Mesenchymal stem cell (in vitro differentiated cells and primary cell): Measurements from ENCODE around the gene FIBIN.
A peak's percentile ranks its signal among the peaks of the same experiment; 100 is the strongest.

Experiments used
- DNase-seq: peaks from one replicate; pipeline ENCODE4 v3.0.0-alpha.2; 2013
- H2AFZ ChIP-seq: one replicate; pipeline ENCODE4 v1.6.1; 2013; ENCODE audit warnings: low read depth, mild to moderate bottlenecking, control low read depth, inconsistent platforms, low read length, moderate library complexity
- H2AK5ac ChIP-seq: 2 replicates; pipeline ENCODE4 v1.6.1; 2013; ENCODE audit warnings: low read length, moderate library complexity, mild to moderate bottlenecking, inconsistent platforms; ENCODE audit not compliant: severe bottlenecking
- H2BK120ac ChIP-seq: one replicate; pipeline ENCODE4 v1.6.1; 2013; ENCODE audit warnings: low read depth, mild to moderate bottlenecking, inconsistent platforms, low read length, moderate library complexity
- H2BK12ac ChIP-seq, 2 experiments: one replicate each; pipeline ENCODE4 v1.6.1; 2013; ENCODE audit warnings: inconsistent platforms in 2 of 2, low read length in 2 of 2, mild to moderate bottlenecking in 2 of 2, moderate library complexity in 2 of 2, control low read depth in 1 of 2
- H2BK15ac ChIP-seq: one replicate; pipeline ENCODE4 v1.6.1; 2013; ENCODE audit warnings: mild to moderate bottlenecking, low read depth, inconsistent platforms; ENCODE audit not compliant: poor library complexity, severe bottlenecking
- H2BK5ac ChIP-seq: 2 replicates; pipeline ENCODE4 v1.6.1; 2013; ENCODE audit warnings: low read depth, mild to moderate bottlenecking, low read length, control low read depth, inconsistent platforms; ENCODE audit not compliant: poor library complexity, severe bottlenecking
- H3K14ac ChIP-seq, 2 experiments: one replicate each; pipeline ENCODE4 v1.6.1; 2013; ENCODE audit warnings: inconsistent platforms in 2 of 2, low read length in 2 of 2, control low read depth in 1 of 2, mild to moderate bottlenecking in 1 of 2, moderate library complexity in 1 of 2
- H3K18ac ChIP-seq, 2 experiments: one replicate each; pipeline ENCODE4 v1.6.1; 2013; ENCODE audit warnings: inconsistent platforms in 2 of 2, low read length in 2 of 2, control low read depth in 1 of 2, low read depth in 1 of 2, mild to moderate bottlenecking in 1 of 2
- H3K23ac ChIP-seq, 2 experiments: one replicate each; pipeline ENCODE4 v1.6.1; 2013; ENCODE audit warnings: inconsistent platforms in 2 of 2, low read length in 2 of 2, mild to moderate bottlenecking in 2 of 2, moderate library complexity in 2 of 2, control low read depth in 1 of 2
- H3K27ac ChIP-seq: 2 replicates; pipeline ENCODE4 v1.5.1; 2013; ENCODE audit warnings: mild to moderate bottlenecking, moderate library complexity, low read length, control low read depth, inconsistent platforms; ENCODE audit not compliant: poor library complexity, severe bottlenecking
- H3K27me3 ChIP-seq, 2 experiments: 2 replicates each; pipeline versions ENCODE4 v1.6.1 to v1.7.0; 2013; ENCODE audit warnings: low read length in 2 of 2, mild to moderate bottlenecking in 2 of 2, moderate library complexity in 2 of 2, control low read depth in 1 of 2, inconsistent platforms in 1 of 2; ENCODE audit not compliant: control insufficient read depth in 1 of 2, insufficient read depth in 1 of 2
- H3K36me3 ChIP-seq, 2 experiments: 2 replicates each; pipeline versions ENCODE4 v1.6.1 to v1.7.0; 2013; ENCODE audit warnings: low read length in 2 of 2, control low read depth in 1 of 2, inconsistent platforms in 1 of 2, low read depth in 1 of 2, mild to moderate bottlenecking in 1 of 2; ENCODE audit not compliant: insufficient read depth in 2 of 2, control insufficient read depth in 1 of 2
- H3K4ac ChIP-seq, 2 experiments: one replicate each; pipeline ENCODE4 v1.6.1; 2013; ENCODE audit warnings: inconsistent platforms in 2 of 2, low read length in 2 of 2, mild to moderate bottlenecking in 2 of 2, moderate library complexity in 2 of 2, control low read depth in 1 of 2, low read depth in 1 of 2
- H3K4me1 ChIP-seq: 2 replicates; pipeline ENCODE4 v1.6.1; 2013; ENCODE audit warnings: low read depth, low read length, control low read depth; ENCODE audit not compliant: control insufficient read depth, insufficient read depth
- H3K4me2 ChIP-seq: 2 replicates; pipeline ENCODE4 v1.6.1; 2013; ENCODE audit warnings: low read length, mild to moderate bottlenecking, inconsistent platforms; ENCODE audit not compliant: poor library complexity, severe bottlenecking
- H3K4me3 ChIP-seq, 2 experiments: 2 replicates each; pipeline versions ENCODE4 v1.5.1 to v1.7.0; 2013; ENCODE audit warnings: low read length in 2 of 2, mild to moderate bottlenecking in 2 of 2, control low read depth in 1 of 2, low read depth in 1 of 2; ENCODE audit not compliant: insufficient read depth in 1 of 2
- H3K79me1 ChIP-seq: replicated peaks from 2 replicates; pipeline ENCODE4 v1.6.1; 2013; ENCODE audit warnings: mild to moderate bottlenecking, control low read depth, low read length, inconsistent platforms; ENCODE audit not compliant: poor library complexity, severe bottlenecking
- H3K9ac ChIP-seq: 2 replicates; pipeline ENCODE4 v1.7.0; 2013; ENCODE audit warnings: mild to moderate bottlenecking, low read length, moderate library complexity
- H3K9me3 ChIP-seq: 2 replicates; pipeline ENCODE4 v1.7.0; 2013; ENCODE audit warnings: mild to moderate bottlenecking, low read length; ENCODE audit not compliant: control insufficient read depth
- H4K8ac ChIP-seq: one replicate; pipeline ENCODE4 v1.6.1; 2013; ENCODE audit warnings: inconsistent platforms, mild to moderate bottlenecking, low read length, moderate library complexity
- H4K91ac ChIP-seq: one replicate; pipeline ENCODE4 v1.6.1; 2013; ENCODE audit warnings: mild to moderate bottlenecking, low read length, inconsistent platforms
- WGBS: methylation state at CpG from one replicate; pipeline ENCODE4 v1.1.7; 2013; ENCODE audit warnings: mixed read lengths; 5-methylcytosine and 5-hydroxymethylcytosine counted together

FIBIN gene

GRCh38 chr11:26947904-26948639 is 45.8 kb upstream of the FIBIN start:
- no peak overlapping the region for H3K23ac ChIP-seq
- no peak overlapping the region for H2BK5ac ChIP-seq
- H2BK120ac ChIP-seq: no peak overlapping the region
- no peak overlapping the region for H3K4me3 ChIP-seq
- H3K36me3 ChIP-seq: no peaks in the 10 kb centered on the region
- no peak overlapping the region for H3K4me2 ChIP-seq
- peak overlapping the region; percentile 25 for H3K27ac ChIP-seq
- H2BK12ac ChIP-seq: peak overlapping the region; percentile 91 to 98
- H2AFZ ChIP-seq: no peak overlapping the region
- H3K4ac ChIP-seq: peak overlapping the region in 1 of 2 experiments; percentile 61
- H2BK15ac ChIP-seq: no peak overlapping the region
- H4K8ac ChIP-seq: no peak overlapping the region
- no peak overlapping the region for H2AK5ac ChIP-seq
- peak overlapping the region; percentile 69 for H3K9ac ChIP-seq
- no peaks in the 10 kb centered on the region for H3K27me3 ChIP-seq
- peak overlapping the region; percentile 40 to 92 for H3K18ac ChIP-seq
- peak; percentile 51 for DNase-seq
- no peak overlapping the region for H4K91ac ChIP-seq
- H3K14ac ChIP-seq: no peak overlapping the region
- no peaks in the 10 kb centered on the region for H3K9me3 ChIP-seq
- 92% methylated on average over 1 of the region's 3 CpGs for WGBS
- no peaks in the 10 kb centered on the region for H3K79me1 ChIP-seq
- H3K4me1 ChIP-seq: no peaks in the 10 kb centered on the region

GRCh38 chr11:26948881-26949280 is 45.0 kb upstream of the FIBIN start:
- Histone ChIP-seq H4K8ac (no peak overlapping the region), H3K36me3 (no peaks in the 10 kb centered on the region), H3K14ac (no peak overlapping the region), H3K4me2 (no peak overlapping the region), H3K9me3 (no peaks in the 10 kb centered on the region), H3K18ac (no peak overlapping the region), H2BK15ac (no peak overlapping the region), H4K91ac (no peak overlapping the region), H2BK12ac (no peak overlapping the region), H3K23ac (no peak overlapping the region), H3K4me1 (no peaks in the 10 kb centered on the region), H3K4ac (no peak overlapping the region), H2BK120ac (no peak overlapping the region), H2BK5ac (no peak overlapping the region), H3K9ac (peak overlapping the region; percentile 69), H2AK5ac (no peak overlapping the region), H3K79me1 (no peaks in the 10 kb centered on the region), H3K27me3 (no peaks in the 10 kb centered on the region), H2AFZ (no peak overlapping the region), H3K27ac (no peak overlapping the region), H3K4me3 (no peak overlapping the region)
- peak; percentile 38 for DNase-seq
- WGBS: 100% methylated on average over 1 of the region's 1 CpG

GRCh38 chr11:26949846-26950245 is 44.1 kb upstream of the FIBIN start:
- Histone ChIP-seq H3K36me3 (no peaks in the 10 kb centered on the region), H3K4ac (peak overlapping the region; percentile 77 to 83), H2AK5ac (no peak overlapping the region), H3K27ac (no peak overlapping the region), H3K14ac (peak overlapping the region in 1 of 2 experiments; percentile 72), H3K4me2 (no peak overlapping the region), H3K27me3 (no peaks in the 10 kb centered on the region), H3K9ac (peak overlapping the region; percentile 55), H2BK12ac (peak overlapping the region; percentile 26 to 91), H3K79me1 (no peaks in the 10 kb centered on the region), H3K4me1 (no peaks in the 10 kb centered on the region), H3K23ac (no peak overlapping the region), H4K91ac (peak overlapping the region; percentile 97), H2AFZ (no peak overlapping the region), H2BK5ac (no peak overlapping the region), H3K4me3 (peak overlapping the region in 1 of 2 experiments; percentile 47), H3K18ac (peak overlapping the region; percentile 85 to 95), H4K8ac (peak overlapping the region; percentile 66), H2BK120ac (peak overlapping the region; percentile 55), H2BK15ac (peak overlapping the region; percentile 78), H3K9me3 (no peaks in the 10 kb centered on the region)
- 99% methylated on average over 2 of the region's 2 CpGs for WGBS
- DNase-seq: peak; percentile 49

- no peak overlapping the region for H2BK15ac ChIP-seq
- H2AFZ ChIP-seq: no peak overlapping the region
- H3K4ac ChIP-seq: peak overlapping the region; percentile 77 to 83
- H3K79me1 ChIP-seq: no peaks in the 10 kb centered on the region
- H3K27me3 ChIP-seq: no peaks in the 10 kb centered on the region
- peak overlapping the region; percentile 66 for H4K8ac ChIP-seq
- no peak overlapping the region for H3K4me2 ChIP-seq
- peak; percentile 88 for DNase-seq
- H3K9me3 ChIP-seq: no peaks in the 10 kb centered on the region
- H3K4me3 ChIP-seq: peak overlapping the region in 1 of 2 experiments; percentile 47
- no peak overlapping the region for H3K27ac ChIP-seq
- H3K14ac ChIP-seq: peak overlapping the region in 1 of 2 experiments; percentile 72
- H4K91ac ChIP-seq: peak overlapping the region; percentile 97
- 89% methylated on average over 5 of the region's 5 CpGs for WGBS
- H3K23ac ChIP-seq: no peak overlapping the region
- H3K9ac ChIP-seq: peak overlapping the region; percentile 55
- peak overlapping the region; percentile 55 for H2BK120ac ChIP-seq
- no peak overlapping the region for H2AK5ac ChIP-seq
- H2BK5ac ChIP-seq: no peak overlapping the region
- H3K36me3 ChIP-seq: no peaks in the 10 kb centered on the region
- H3K18ac ChIP-seq: peak overlapping the region; percentile 85 to 95
- H3K4me1 ChIP-seq: no peaks in the 10 kb centered on the region
- H2BK12ac ChIP-seq: peak overlapping the region; percentile 26 to 91
Measured at GRCh38 chr11:26950260-26950719, 43.6 kb upstream of the FIBIN start.
